ENCODE data around the gene TAAR9. TPM values are rescaled to one million over a fixed set of nuclear protein-coding genes. Genes with fewer than 3 reads are reported as not detected.

Gene TAAR9
- total RNA-seq, 1 donor from 2014 or later = not detected

GRCh38 chr6:132491881-132492280 is 46.2 kb upstream of the TAAR9 start:
- no peak overlapping the region for H3K4me3 Mint-ChIP-seq (ENCODE audit: unreplicated experiment)
- no peak for DNase-seq (ENCODE audit: low spot score)
- peaks cover 7% of the 10 kb centered on the region for H3K4me1 Mint-ChIP-seq (ENCODE audit: low read depth)
- peaks cover 10% of the 10 kb centered on the region for H3K36me3 Mint-ChIP-seq (ENCODE audit: low read depth)
- no peak for TF ChIP-seq CTCF (IDR thresholded peaks at IDR 0.05)
- no peaks in the 10 kb centered on the region for H3K27me3 Mint-ChIP-seq (ENCODE audit: low read depth)
- H3K9me3 Mint-ChIP-seq (ENCODE audit: low read depth) = peaks cover 3% of the 10 kb centered on the region
- no peak overlapping the region for H3K27ac Mint-ChIP-seq (ENCODE audit: unreplicated experiment)

GRCh38 chr6:132494954-132495353 is 43.1 kb upstream of the TAAR9 start:
- no peak for TF ChIP-seq CTCF (IDR thresholded peaks at IDR 0.05)
- H3K36me3 Mint-ChIP-seq (ENCODE audit: low read depth) = peaks cover 20% of the 10 kb centered on the region
- H3K27ac Mint-ChIP-seq (ENCODE audit: unreplicated experiment) = no peak overlapping the region
- peaks cover 3% of the 10 kb centered on the region for H3K4me1 Mint-ChIP-seq (ENCODE audit: low read depth)
- no peak for DNase-seq (ENCODE audit: low spot score)
- H3K9me3 Mint-ChIP-seq (ENCODE audit: low read depth) = peaks cover 3% of the 10 kb centered on the region
- no peak overlapping the region for H3K4me3 Mint-ChIP-seq (ENCODE audit: unreplicated experiment)
- no peaks in the 10 kb centered on the region for H3K27me3 Mint-ChIP-seq (ENCODE audit: low read depth)

- Mint-ChIP-seq H3K27me3 (ENCODE audit: low read depth) (no peaks in the 10 kb centered on the region), H3K27ac (ENCODE audit: unreplicated experiment) (no peak overlapping the region), H3K4me1 (ENCODE audit: low read depth) (peaks cover 3% of the 10 kb centered on the region)
Measured at GRCh38 chr6:132495604-132496079, 42.4 kb upstream of the TAAR9 start.

GRCh38 chr6:132496519-132497180 is 41.4 kb upstream of the TAAR9 start:
- no peak for TF ChIP-seq CTCF (IDR thresholded peaks at IDR 0.05)
- Mint-ChIP-seq H3K27me3 (ENCODE audit: low read depth) (no peaks in the 10 kb centered on the region), H3K36me3 (ENCODE audit: low read depth) (peaks cover 31% of the 10 kb centered on the region), H3K9me3 (ENCODE audit: low read depth) (peaks cover 3% of the 10 kb centered on the region), H3K4me1 (ENCODE audit: low read depth) (peaks cover 3% of the 10 kb centered on the region), H3K4me3 (ENCODE audit: unreplicated experiment) (no peak overlapping the region), H3K27ac (ENCODE audit: unreplicated experiment) (no peak overlapping the region)
- no peak for DNase-seq (ENCODE audit: low spot score)

More at GRCh38 chr6:132495604-132496079, 42.4 kb upstream of the TAAR9 start:
- Mint-ChIP-seq H3K4me3 (ENCODE audit: unreplicated experiment) (no peak overlapping the region), H3K36me3 (ENCODE audit: low read depth) (peaks cover 24% of the 10 kb centered on the region), H3K9me3 (ENCODE audit: low read depth) (peaks cover 3% of the 10 kb centered on the region)
- no peak for DNase-seq (ENCODE audit: low spot score)
- TF ChIP-seq CTCF (IDR thresholded peaks at IDR 0.05) = no peak

GRCh38 chr6:132498638-132499037 is 39.4 kb upstream of the TAAR9 start:
- Mint-ChIP-seq H3K27ac (ENCODE audit: unreplicated experiment) (no peak overlapping the region), H3K36me3 (ENCODE audit: low read depth) (peaks cover 34% of the 10 kb centered on the region), H3K9me3 (ENCODE audit: low read depth) (peaks cover under 1% of the 10 kb centered on the region), H3K27me3 (ENCODE audit: low read depth) (no peaks in the 10 kb centered on the region), H3K4me3 (ENCODE audit: unreplicated experiment) (no peak overlapping the region), H3K4me1 (ENCODE audit: low read depth) (peaks cover 3% of the 10 kb centered on the region)
- TF ChIP-seq CTCF (IDR thresholded peaks at IDR 0.05) = no peak
- DNase-seq (ENCODE audit: low spot score) = no peak
